ENCODE data around the gene GGT5.

GGT5 gene

DNA sequence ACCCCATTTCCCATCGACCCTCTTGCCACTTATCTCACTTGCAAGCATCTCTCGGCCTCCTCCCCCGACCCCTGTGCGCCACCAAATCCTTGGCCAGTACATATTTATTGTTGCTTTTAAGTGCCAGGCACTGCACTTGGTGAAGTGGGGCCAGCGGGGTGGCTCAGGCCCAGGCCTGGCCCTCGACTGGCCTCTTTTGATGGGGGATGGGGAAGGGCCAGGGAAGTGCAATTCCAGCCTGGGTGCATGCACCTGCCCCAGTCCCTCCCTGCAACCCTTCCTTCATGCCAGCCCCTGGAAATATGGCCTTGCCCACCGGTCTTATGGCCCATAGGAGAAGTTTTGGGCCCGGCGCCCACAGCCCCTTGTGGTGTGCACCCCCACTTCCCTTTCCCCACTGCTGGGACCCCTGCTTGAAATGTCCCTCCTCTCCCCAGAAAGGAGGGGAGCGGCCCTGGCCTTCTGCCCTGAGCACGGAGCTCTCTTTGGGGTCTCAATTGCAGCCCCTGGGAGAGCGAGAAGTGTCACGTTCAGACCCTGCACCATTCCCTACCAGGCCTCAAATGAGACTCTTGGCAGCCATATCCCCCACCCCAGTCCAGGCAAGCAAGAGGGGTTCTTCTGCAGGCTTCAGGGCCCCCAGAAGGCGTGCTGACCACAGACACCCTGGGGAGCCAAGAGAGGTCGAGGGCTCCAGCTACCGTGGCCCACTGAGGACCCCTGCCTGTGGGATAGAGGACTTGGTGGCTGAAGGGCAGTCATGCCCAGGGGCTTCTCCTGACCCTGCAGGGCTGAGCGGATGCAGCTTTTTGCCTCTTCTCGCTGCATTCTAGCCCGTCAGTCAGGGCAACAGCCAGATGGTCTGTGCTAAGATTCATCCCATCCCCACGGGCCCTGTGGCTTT, 62.6 kb downstream of the GGT5 start:
- DNase-seq: no peak

- DNase-seq: no peak
These were observed 63.5 kb downstream of the GGT5 start, which contains the start of gene SUSD2 for GRCh38 chr22:24181088-24181995. Gene SUSD2 (plus strand): TSS chr22:24181487. CDS start chr22:24181520, 33 bp downstream.

DNA sequence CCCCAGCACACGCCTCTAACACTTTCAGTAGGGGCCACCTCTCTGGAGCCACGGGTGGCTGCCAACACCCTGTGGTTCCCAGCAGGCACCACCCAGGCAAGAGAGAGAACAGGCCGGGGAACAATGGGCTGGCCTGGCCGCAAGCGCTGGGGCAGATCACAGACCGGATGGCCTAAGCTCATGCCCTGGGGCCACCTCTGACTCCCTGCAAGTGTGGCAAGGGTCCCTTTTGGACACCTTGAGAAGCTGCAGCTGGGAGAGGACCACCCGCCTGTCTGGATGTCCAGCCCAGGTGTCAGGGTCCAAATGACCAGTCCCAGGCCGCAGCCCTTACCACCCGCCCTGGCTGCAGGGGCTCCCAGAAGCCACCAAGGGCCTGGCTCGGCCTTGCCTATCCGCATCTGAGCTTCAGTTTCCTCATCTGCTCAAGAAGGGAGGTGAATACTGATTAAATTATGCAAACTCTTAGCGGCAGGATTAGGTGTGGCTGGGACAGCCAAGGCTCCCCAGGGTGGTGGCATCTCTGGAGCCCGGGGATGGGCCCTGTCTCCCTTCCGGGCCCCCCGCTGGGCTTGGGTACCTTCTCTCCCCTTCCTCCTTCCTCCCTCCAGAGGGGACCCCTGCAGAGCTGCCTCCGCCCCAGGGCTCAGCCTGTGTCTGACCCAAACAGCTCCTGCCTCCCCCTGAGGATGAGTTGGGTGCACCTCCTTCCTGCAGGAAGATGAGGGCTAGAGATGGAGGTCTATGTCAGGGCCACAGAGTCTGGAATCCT, 64.4 kb downstream of the GGT5 start:
- no peak for DNase-seq

GRCh38 chr22:24179478-24180210, 65.2 kb downstream of the GGT5 start:
- no peak for DNase-seq

GRCh38 chr22:24178502-24179440, 66.1 kb downstream of the GGT5 start:
- DNase-seq: no peak

DNA sequence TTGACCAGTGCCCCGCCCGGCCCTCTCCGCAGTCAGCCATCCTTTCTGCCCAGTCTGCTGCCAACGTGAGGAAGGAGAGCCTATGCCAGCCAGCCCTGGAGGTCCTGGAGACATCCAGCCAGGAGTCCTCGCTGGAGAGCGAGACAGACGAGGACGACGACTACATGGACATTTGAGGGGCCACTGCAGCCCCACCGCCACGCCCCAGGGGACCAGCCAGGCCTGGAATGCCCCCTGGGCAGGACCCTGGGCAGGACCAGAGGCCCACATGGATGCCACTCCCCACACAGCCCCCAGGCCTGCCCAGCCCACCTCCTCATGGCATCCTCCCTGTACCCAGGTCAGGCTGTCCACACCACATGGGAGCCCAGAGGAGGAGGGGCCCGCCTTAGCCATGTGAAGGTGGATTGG, 66.9 kb downstream of the GGT5 start:
- no peak for DNase-seq

GRCh38 chr22:24177456-24177855, 67.4 kb downstream of the GGT5 start:
- DNase-seq: no peak

DNA sequence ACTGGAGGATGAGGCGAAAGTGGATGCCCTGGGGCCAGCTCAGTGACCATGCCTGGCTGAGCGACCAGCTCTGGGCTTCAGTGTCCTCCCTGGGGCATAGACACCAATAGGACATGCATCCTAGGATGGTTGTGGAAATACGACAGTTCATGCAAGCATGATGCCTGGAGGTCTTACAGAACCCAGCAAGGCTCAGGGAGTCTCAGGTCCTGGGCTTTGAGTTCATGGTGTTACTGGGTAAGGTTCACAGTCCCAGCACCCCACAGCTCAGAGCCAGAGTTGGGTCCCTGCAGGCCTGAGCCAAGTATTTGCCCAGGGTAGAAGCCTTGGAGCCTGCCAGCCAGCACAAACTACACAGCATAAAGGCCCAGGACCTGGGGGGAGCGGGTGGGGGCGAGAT, 67.8 kb downstream of the GGT5 start:
- no peak for DNase-seq

GRCh38 chr22:24176630-24177029, 68.3 kb downstream of the GGT5 start:
- no peak for DNase-seq

DNA sequence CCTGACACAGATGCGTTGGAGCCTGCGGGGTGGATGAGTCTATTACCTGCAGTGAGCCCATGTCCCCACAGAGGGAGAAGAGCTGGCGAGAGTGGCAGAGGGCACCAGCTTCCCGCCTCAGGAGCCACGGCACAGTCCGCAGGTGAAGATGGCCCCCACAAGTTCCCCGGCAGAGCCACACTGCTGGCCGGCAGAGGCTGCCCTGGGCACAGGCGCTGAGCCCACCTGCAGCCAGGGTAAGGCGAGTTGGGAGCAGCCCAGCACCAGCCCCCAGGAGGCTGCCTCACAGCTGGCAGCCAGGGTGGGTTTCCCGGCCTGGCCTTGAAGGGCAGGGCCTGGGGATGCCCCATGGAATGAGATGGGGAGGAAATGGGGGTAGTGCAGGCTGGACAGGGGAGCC, 68.8 kb downstream of the GGT5 start:
- no peak for DNase-seq

GRCh38 chr22:24175160-24175808, 69.6 kb downstream of the GGT5 start:
- peak; percentile 70 for DNase-seq

- no peak for DNase-seq
These were observed 73.1 kb downstream of the GGT5 start for GRCh38 chr22:24171822-24172221.

DNA sequence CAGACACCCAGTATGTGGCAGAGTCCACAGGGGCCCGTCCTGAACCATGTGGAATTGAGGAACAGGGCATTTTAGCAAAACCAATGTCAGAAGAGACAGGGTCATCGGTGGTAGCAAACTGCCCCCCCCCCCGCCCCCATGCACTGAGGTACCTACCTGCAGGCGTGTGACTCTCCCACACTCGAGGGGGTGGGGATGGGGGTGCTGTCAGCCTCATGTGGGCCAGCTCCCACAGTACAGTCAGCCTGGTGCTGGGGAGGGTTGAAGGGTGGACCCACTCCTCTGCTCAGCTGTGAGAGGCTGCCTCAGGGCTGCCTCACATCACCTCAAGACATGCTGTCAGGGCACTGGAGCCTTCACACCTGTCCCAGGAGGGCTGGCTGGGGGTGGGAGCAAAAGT, 74.2 kb downstream of the GGT5 start:
- no peak for DNase-seq

GRCh38 chr22:24170188-24170587, 74.7 kb downstream of the GGT5 start:
- no peak for DNase-seq

All from CD4-positive, alpha-beta T cell treated with Interleukin-12 subunit alpha and Interleukin-12 subunit beta, for 1 hour (primary cell).